ENCODE results near the gene RHOA.

Gene RHOA

GRCh38 chr3:49415931-49416601 lies 4.3 kb upstream of the RHOA start:
- H4K20me1 ChIP-seq (ENCODE audit: insufficient read depth) = no peaks in the 10 kb centered on the region
- no peak overlapping the region for H3K27ac ChIP-seq
- H3K4me1 ChIP-seq (ENCODE audit: low read depth, poor library complexity, severe bottlenecking) = peaks cover 12% of the 10 kb centered on the region
- no peaks in the 10 kb centered on the region for H3K36me3 ChIP-seq (ENCODE audit: insufficient read depth)
- no peak overlapping the region for H2AFZ ChIP-seq (ENCODE audit: low read depth)
- peaks cover 14% of the 10 kb centered on the region for H3K79me2 ChIP-seq (ENCODE audit: insufficient read depth, low read depth)
- no peak overlapping the region for H3K4me2 ChIP-seq
- no peaks in the 10 kb centered on the region for H3K27me3 ChIP-seq (ENCODE audit: insufficient read depth, low read depth)
- H3K4me3 ChIP-seq (IDR thresholded peaks at IDR 0.05; ENCODE audit: insufficient read depth, low read depth, low read length) = no peak overlapping the region
- no peak for TF ChIP-seq CTCF (conservative IDR thresholded peaks at IDR 0.05; ENCODE audit: low read depth, low read length)
- no peak overlapping the region for H3K9ac ChIP-seq

GRCh38 chr3:49414753-49415152 lies 3.0 kb upstream of the RHOA start:
- H3K4me3 ChIP-seq (IDR thresholded peaks at IDR 0.05; ENCODE audit: insufficient read depth, low read depth, low read length) = no peak overlapping the region
- no peaks in the 10 kb centered on the region for H3K27me3 ChIP-seq (ENCODE audit: insufficient read depth, low read depth)
- H3K79me2 ChIP-seq (ENCODE audit: insufficient read depth, low read depth) = peaks cover 27% of the 10 kb centered on the region
- no peak overlapping the region for H3K9ac ChIP-seq
- H3K27ac ChIP-seq = no peak overlapping the region
- H3K36me3 ChIP-seq (ENCODE audit: insufficient read depth) = no peaks in the 10 kb centered on the region
- H4K20me1 ChIP-seq (ENCODE audit: insufficient read depth) = peaks cover 11% of the 10 kb centered on the region; the same call in 1 of the 2 replicates
- no peak overlapping the region for H3K4me2 ChIP-seq
- peaks cover 24% of the 10 kb centered on the region for H3K4me1 ChIP-seq (ENCODE audit: low read depth, poor library complexity, severe bottlenecking)
- no peak for TF ChIP-seq CTCF (conservative IDR thresholded peaks at IDR 0.05; ENCODE audit: low read depth, low read length)
- H2AFZ ChIP-seq (ENCODE audit: low read depth) = no peak overlapping the region

- H3K9ac ChIP-seq = no peak overlapping the region
- no peak for TF ChIP-seq CTCF (conservative IDR thresholded peaks at IDR 0.05; ENCODE audit: low read depth, low read length)
- H3K4me3 ChIP-seq (IDR thresholded peaks at IDR 0.05; ENCODE audit: insufficient read depth, low read depth, low read length) = peak overlapping the region; percentile 52
- no peaks in the 10 kb centered on the region for H3K36me3 ChIP-seq (ENCODE audit: insufficient read depth)
- H3K4me2 ChIP-seq = peak overlapping the region; percentile 71
- peaks cover 17% of the 10 kb centered on the region; the same call in 1 of the 2 replicates for H4K20me1 ChIP-seq (ENCODE audit: insufficient read depth)
- no peak overlapping the region for H2AFZ ChIP-seq (ENCODE audit: low read depth)
- H3K4me1 ChIP-seq (ENCODE audit: low read depth, poor library complexity, severe bottlenecking) = peaks cover 28% of the 10 kb centered on the region
- H3K27me3 ChIP-seq (ENCODE audit: insufficient read depth, low read depth) = no peaks in the 10 kb centered on the region
- H3K27ac ChIP-seq = no peak overlapping the region
- H3K79me2 ChIP-seq (ENCODE audit: insufficient read depth, low read depth) = peaks cover 40% of the 10 kb centered on the region
Measured at GRCh38 chr3:49413338-49413734, 1.6 kb upstream of the RHOA start.

- Histone ChIP-seq H3K27ac (peak overlapping the region; percentile 60), H4K20me1 (ENCODE audit: insufficient read depth) (peaks cover 19% of the 10 kb centered on the region; the same call in 1 of the 2 replicates), H3K4me3 (IDR thresholded peaks at IDR 0.05; ENCODE audit: insufficient read depth, low read depth, low read length) (peak overlapping the region; percentile 52), H2AFZ (ENCODE audit: low read depth) (peak overlapping the region; percentile 38; the same call in 1 of the 2 replicates), H3K36me3 (ENCODE audit: insufficient read depth) (no peaks in the 10 kb centered on the region), H3K9ac (peak overlapping the region; percentile 79), H3K79me2 (ENCODE audit: insufficient read depth, low read depth) (peaks cover 46% of the 10 kb centered on the region), H3K27me3 (ENCODE audit: insufficient read depth, low read depth) (no peaks in the 10 kb centered on the region), H3K4me1 (ENCODE audit: low read depth, poor library complexity, severe bottlenecking) (peaks cover 28% of the 10 kb centered on the region), H3K4me2 (peak overlapping the region; percentile 71)
- TF ChIP-seq CTCF (conservative IDR thresholded peaks at IDR 0.05; ENCODE audit: low read depth, low read length) = no peak
Measured at GRCh38 chr3:49412632-49413337, 1.0 kb upstream of the RHOA start.
